HG03378 (cell line): ENCODE results near the gene CTCFL.

Source experiments
- ATAC-seq: cut with Tn5 transposase; IDR thresholded peaks from one replicate; pipeline ENCODE4 v1.9.1; 2021; ENCODE audit warnings: mild to moderate bottlenecking, moderate library complexity; ENCODE audit not compliant: unreplicated experiment

The CTCFL gene

GRCh38 chr20:57524511-57525176, at the start of gene CTCFL:
CTCFL (minus strand) TSS chr20:57525140; CDS start chr20:57524205, 935 bp downstream.
- ATAC-seq: no peak

- no peak for ATAC-seq
These were observed 49.0 kb upstream of the CTCFL start for GRCh38 chr20:57573894-57574293.

- ATAC-seq: no peak
These were observed 48.3 kb upstream of the CTCFL start for GRCh38 chr20:57573242-57573641.

DNA sequence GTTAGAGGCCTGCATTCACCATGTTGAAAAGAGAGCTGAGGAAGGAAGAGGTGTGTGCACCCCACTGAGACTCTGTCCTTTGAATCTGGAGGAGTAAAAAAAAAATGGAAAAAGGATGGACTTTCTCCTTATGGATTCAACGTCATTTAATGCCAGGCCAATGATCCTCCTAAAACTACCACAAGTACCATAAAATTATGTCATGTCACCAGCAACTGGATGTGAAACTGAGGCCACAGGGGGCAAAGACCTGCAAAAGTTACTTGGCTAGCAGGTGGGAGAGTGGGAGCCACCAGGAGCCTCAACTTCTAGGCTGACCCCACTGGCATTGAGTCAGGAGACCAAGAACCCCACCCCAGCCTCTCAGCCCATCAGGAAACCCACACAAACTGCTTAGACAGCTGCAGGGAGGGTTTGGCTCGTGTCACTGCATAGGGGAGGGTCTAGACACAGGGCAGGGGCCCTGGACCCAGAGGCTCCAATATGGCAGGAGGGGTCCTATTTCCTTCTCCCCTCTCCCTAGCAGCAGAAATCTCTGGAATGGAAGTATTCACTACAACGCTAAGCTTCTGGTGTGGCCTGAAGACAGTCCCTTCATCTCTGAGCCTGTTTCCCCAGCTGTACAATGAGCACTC, 47.0 kb upstream of the CTCFL start:
- no peak for ATAC-seq

DNA sequence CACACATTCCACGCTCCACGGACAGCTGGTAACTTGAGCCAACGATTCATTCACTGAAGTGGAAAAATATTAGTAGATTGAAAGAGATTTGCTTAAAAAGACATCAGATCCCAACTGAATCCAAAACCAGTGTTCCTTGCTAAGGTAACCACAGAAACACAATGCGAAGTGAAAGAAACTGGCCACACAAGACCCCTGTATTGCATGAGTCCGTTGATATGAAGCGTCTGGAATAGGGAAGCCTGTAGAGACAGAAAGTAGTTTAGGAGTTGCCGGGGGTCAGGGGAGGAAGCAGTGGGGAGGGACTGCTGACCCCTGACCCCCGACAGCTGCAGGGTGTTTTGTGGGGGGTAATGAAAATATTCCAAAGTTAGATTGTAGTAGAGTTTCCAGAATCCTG, 46.0 kb upstream of the CTCFL start:
- no peak for ATAC-seq

GRCh38 chr20:57570145-57570850, 45.4 kb upstream of the CTCFL start:
- no peak for ATAC-seq

DNA sequence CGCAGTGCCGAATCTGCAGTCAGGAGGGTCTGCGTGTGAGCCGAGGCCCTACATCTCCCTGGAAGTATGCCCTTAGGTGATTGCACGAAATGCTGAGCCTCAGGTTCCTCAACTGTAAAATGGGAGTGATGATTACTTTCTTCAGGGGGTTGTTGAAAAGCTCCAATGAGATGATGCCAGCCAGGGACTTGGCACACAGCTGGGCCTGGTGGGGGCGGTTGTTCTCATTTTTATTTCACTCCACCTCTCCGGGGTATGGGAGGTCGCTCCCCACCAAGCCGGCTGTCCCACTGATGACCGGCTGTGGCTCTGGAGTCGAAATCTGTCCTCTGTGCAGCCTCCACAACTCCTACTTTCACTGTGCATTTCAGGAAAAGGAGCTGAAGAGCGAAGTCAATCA, 44.0 kb upstream of the CTCFL start:
- no peak for ATAC-seq

GRCh38 chr20:57568088-57568896, 43.4 kb upstream of the CTCFL start:
- ATAC-seq: no peak

GRCh38 chr20:57567471-57568079, 42.6 kb upstream of the CTCFL start:
- ATAC-seq: no peak

GRCh38 chr20:57566803-57567459, 42.0 kb upstream of the CTCFL start:
- ATAC-seq: no peak

DNA sequence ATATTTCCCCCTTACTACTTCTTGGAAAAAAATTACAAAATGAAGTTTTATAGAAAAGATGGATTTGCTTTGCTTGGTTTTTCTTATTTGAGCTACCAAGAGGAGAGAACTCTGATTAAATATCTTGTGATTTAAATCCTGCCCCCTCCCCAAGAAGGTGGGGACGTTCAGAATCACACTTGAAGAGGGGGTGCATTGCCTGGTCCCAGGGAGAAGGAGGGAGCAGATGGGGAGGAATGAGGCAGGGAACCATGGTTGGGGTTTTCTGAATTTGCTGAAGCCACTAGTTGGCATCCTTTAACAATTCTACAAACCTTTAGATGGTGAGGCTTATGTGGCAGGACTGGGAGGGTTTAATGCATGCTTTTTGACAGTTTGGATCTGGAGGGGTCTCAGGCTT, 41.5 kb upstream of the CTCFL start:
- ATAC-seq: no peak

GRCh38 chr20:57564951-57565642, 40.2 kb upstream of the CTCFL start:
- no peak for ATAC-seq

DNA sequence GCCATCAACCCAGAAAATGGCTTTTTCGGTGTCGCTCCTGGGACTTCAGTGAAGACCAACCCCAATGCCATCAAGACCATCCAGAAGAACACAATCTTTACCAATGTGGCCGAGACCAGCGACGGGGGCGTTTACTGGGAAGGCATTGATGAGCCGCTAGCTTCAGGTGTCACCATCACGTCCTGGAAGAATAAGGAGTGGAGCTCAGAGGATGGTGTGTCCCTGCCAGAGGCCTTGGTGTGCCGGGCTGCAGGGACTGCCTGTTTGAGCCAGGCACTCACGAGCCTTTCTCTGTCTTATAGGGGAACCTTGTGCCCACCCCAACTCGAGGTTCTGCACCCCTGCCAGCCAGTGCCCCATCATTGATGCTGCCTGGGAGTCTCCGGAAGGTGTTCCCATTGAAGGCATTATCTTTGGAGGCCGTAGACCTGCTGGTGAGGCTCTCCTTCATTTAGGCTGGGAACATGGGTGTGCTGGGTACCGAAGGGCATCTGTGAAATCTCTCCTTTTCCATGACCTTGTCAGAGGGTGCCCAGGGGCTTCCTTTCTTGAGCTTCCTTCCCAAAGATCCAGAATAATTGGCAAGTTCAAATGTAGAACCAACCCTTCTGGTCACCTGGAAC, 39.4 kb upstream of the CTCFL start:
- ATAC-seq: no peak

- ATAC-seq: no peak
These were observed 38.6 kb upstream of the CTCFL start for GRCh38 chr20:57563522-57563921.

DNA sequence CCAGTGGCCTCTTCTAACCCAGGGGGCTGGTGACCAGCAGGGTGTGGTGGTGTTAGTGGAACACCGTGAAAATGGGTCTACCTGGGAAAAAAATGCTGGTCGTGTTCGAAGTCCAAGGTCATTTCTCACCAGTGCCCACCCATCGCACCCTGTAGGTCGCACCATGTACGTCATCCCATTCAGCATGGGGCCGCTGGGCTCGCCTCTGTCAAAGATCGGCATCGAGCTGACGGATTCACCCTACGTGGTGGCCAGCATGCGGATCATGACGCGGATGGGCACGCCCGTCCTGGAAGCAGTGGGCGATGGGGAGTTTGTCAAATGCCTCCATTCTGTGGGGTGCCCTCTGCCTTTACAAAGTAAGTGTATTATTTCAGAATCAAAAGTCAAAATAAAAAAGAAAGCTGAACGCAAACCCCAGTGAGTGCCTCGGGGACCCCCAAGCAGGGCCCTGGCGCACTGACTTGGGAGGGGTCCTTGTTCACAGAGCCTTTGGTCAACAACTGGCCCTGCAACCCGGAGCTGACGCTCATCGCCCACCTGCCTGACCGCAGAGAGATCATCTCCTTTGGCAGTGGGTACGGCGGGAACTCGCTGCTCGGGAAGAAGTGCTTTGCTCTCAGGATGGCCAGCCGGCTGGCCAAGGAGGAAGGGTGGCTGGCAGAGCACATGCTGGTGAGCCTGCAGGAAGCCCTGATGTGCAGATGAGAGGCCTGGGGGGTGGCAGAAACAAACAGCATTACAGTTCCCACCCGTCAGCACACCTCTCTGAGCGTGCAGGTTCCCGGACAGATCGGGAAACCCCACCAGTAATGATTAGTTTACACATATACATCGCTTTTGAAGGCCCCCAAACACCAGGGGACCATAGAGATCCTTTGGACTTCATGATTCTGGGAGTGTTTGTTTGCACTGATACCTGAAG, 37.9 kb upstream of the CTCFL start:
- ATAC-seq: no peak

- no peak for ATAC-seq
These were observed 36.7 kb upstream of the CTCFL start for GRCh38 chr20:57561356-57562279.
